Testis (tissue), 3 donors: ENCODE results near the gene RARRES2. TPM values are rescaled to one million over a fixed set of nuclear protein-coding genes. Genes with fewer than 3 reads are reported as not detected.
A peak's percentile ranks its signal among the peaks of the same experiment; 100 is the strongest.

Source experiments
- DNase-seq: peaks from one replicate; pipeline ENCODE4 v3.0.0-alpha.2; 2019
- H3K27ac ChIP-seq, 2 donors: fragments of 200-600 bp; sonication (generic); one replicate each; pipeline ENCODE4 v1.5.1; 2019
- H3K27me3 ChIP-seq: fragments of 200-600 bp; sonication (generic); one replicate; pipeline ENCODE4 v1.5.1; 2019
- H3K36me3 ChIP-seq: fragments of 200-600 bp; sonication (generic); one replicate; pipeline ENCODE4 v1.5.1; 2017; ENCODE audit warnings: low read depth; ENCODE audit errors: missing control alignments
- H3K4me1 ChIP-seq: fragments of 200-600 bp; sonication (generic); one replicate; pipeline ENCODE4 v1.5.1; 2019
- H3K4me3 ChIP-seq, 2 donors: fragments of 200-600 bp; sonication (generic); one replicate each; pipeline ENCODE4 v1.5.1; 2017 to 2019
- H3K9me3 ChIP-seq: fragments of 200-600 bp; sonication (generic); one replicate; pipeline ENCODE4 v1.5.1; 2017
- CTCF ChIP-seq, 3 experiments: fragments of 450-650 bp in 2 of 3; fragments of 200-600 bp in 1 of 3; sonication (generic) in 1 of 3; IDR thresholded peaks; one replicate each; pipeline ENCODE4 v1.5.1; 2016 to 2019; ENCODE audit warnings: antibody characterized with exemption in 3 of 3, mild to moderate bottlenecking in 2 of 3, moderate library complexity in 1 of 3
- POLR2A ChIP-seq: fragments of 450-650 bp; IDR thresholded peaks from one replicate; pipeline ENCODE4 v1.6.1; 2017; ENCODE audit warnings: antibody characterized with exemption, mild to moderate bottlenecking, moderate library complexity
- WGBS, 2 donors: methylation state at CpG; one replicate each; pipeline ENCODE4 v1.1.5; 2018; 5-methylcytosine and 5-hydroxymethylcytosine counted together
- intact Hi-C: fragments of 100-400 bp; cut with DNase I; formaldehyde crosslinking; loops from one replicate; pipeline ENCODE4 v1.15.1; 2023; ENCODE audit warnings: low total_unique reads
- polyA plus RNA-seq: library from polyadenylated mRNA; stranded (reverse); fragments of 350-450 nt; fragmentation: Illumina TruSeq; extraction: RNeasy Lipid Tissue Mini Kit (QIAGEN cat#74804); gene quantifications from one replicate; pipeline ENCODE4 v1.2.3, GENCODE V29; 2014; ENCODE audit warnings: low read depth, low replicate concordance; ENCODE audit not compliant: insufficient read depth
- total RNA-seq, 2 donors: library from RNA; depleted of rRNA; stranded (reverse); fragments of >200 nt; gene quantifications; one replicate each; pipeline ENCODE4 v1.2.3, GENCODE V29; 2016

Gene RARRES2
- total and polyA plus RNA-seq, 3 donors from 2014 or later = 21.1 to 93.7 (median 58.8) TPM

GRCh38 chr7:150357771-150358427, 16.5 kb upstream of the RARRES2 start:
- H3K4me1 ChIP-seq = no peaks in the 10 kb centered on the region
- no peak for DNase-seq
- intact Hi-C loops = no loop called here

GRCh38 chr7:150357270-150357669, 15.8 kb upstream of the RARRES2 start:
- H3K9me3 ChIP-seq = no peaks in the 10 kb centered on the region
- H3K27ac ChIP-seq = no peak overlapping the region
- no peak for TF ChIP-seq CTCF (IDR thresholded peaks at IDR 0.05)
- TF ChIP-seq POLR2A = no peak
- H3K4me1 ChIP-seq = no peaks in the 10 kb centered on the region
- no peak overlapping the region for H3K4me3 ChIP-seq
- DNase-seq = no peak
- 71 to 73% methylated on average over 9 of the region's 9 CpGs for WGBS, 2 donors
- no peaks in the 10 kb centered on the region for H3K27me3 ChIP-seq
- intact Hi-C loops = no loop called here
- no peaks in the 10 kb centered on the region for H3K36me3 ChIP-seq

More at GRCh38 chr7:150357771-150358427, 16.5 kb upstream of the RARRES2 start:
- 82 to 89% methylated on average over 13 of the region's 13 CpGs for WGBS, 2 donors
- Histone ChIP-seq H3K9me3 (no peaks in the 10 kb centered on the region), H3K4me3 (no peak overlapping the region), H3K27me3 (no peaks in the 10 kb centered on the region), H3K36me3 (no peaks in the 10 kb centered on the region), H3K27ac (no peak overlapping the region)
- TF ChIP-seq POLR2A = no peak
- TF ChIP-seq CTCF (IDR thresholded peaks at IDR 0.05) = no peak

GRCh38 chr7:150356265-150356897, 15.0 kb upstream of the RARRES2 start:
- TF ChIP-seq CTCF (IDR thresholded peaks at IDR 0.05) = peak in 2 of 3 experiments; percentile 24 to 68
- no peak for TF ChIP-seq POLR2A
- H3K36me3 ChIP-seq = no peaks in the 10 kb centered on the region
- WGBS, 2 donors = 46 to 54% methylated on average over 6 of the region's 6 CpGs
- intact Hi-C loops = no loop called here
- no peak for DNase-seq
- no peak overlapping the region for H3K27ac ChIP-seq
- no peak overlapping the region for H3K4me3 ChIP-seq
- no peaks in the 10 kb centered on the region for H3K4me1 ChIP-seq
- no peaks in the 10 kb centered on the region for H3K27me3 ChIP-seq
- no peaks in the 10 kb centered on the region for H3K9me3 ChIP-seq

GRCh38 chr7:150355666-150356059, 14.2 kb upstream of the RARRES2 start:
- no peaks in the 10 kb centered on the region for H3K27me3 ChIP-seq
- intact Hi-C loops = no loop called here
- H3K9me3 ChIP-seq = no peaks in the 10 kb centered on the region
- H3K27ac ChIP-seq = no peak overlapping the region
- no peaks in the 10 kb centered on the region for H3K4me1 ChIP-seq
- no peak overlapping the region for H3K4me3 ChIP-seq
- TF ChIP-seq POLR2A = no peak
- DNase-seq = no peak
- no peaks in the 10 kb centered on the region for H3K36me3 ChIP-seq
- WGBS, 2 donors = 70 to 79% methylated on average over 1 of the region's 1 CpG

GRCh38 chr7:150351587-150352194, 10.3 kb upstream of the RARRES2 start:
- WGBS, 2 donors = 64 to 70% methylated on average over 8 of the region's 8 CpGs
- TF ChIP-seq CTCF (IDR thresholded peaks at IDR 0.05) = no peak
- no peak overlapping the region for H3K4me3 ChIP-seq
- no peaks in the 10 kb centered on the region for H3K4me1 ChIP-seq
- H3K36me3 ChIP-seq = no peaks in the 10 kb centered on the region
- no peak for DNase-seq
- intact Hi-C loops = no loop called here
- H3K9me3 ChIP-seq = no peaks in the 10 kb centered on the region
- no peak overlapping the region for H3K27ac ChIP-seq
- H3K27me3 ChIP-seq = no peaks in the 10 kb centered on the region
